ENCODE data around the gene ZNHIT1.
"Not testable (repeated sequence)": the region's sequence is repeated elsewhere in the genome, so short reads cannot be mapped to it uniquely, and the experiment has no call there.

ZNHIT1 gene

DNA sequence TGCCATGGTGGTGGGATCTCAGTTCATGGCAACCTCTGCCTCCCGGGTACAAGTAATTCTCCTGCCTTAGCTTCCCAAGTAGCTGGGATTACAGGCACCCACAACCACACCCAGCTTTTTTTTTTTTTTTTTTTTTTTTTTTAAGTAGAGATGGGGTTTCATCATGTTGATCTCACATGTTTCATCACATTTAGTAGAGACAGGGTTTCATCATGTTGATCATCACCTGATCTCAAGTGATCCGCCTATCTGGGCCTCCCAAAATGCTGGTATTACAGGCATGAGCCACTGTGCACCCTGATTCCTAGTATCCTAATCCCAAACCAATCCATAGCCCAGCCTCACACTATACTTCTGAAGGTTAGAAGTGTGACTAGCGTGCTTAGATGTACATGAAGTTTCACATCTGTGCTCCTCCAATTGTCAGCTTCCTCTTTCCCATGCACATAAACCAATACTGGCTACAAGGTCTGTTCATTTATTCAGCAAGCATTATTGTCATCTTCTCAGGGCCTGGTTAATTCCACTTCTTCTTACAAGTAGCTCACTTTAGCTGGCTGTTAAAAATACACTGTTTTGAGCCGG is 31.0 kb upstream of the ZNHIT1 start:
- TF ChIP-seq, protein P1, sequence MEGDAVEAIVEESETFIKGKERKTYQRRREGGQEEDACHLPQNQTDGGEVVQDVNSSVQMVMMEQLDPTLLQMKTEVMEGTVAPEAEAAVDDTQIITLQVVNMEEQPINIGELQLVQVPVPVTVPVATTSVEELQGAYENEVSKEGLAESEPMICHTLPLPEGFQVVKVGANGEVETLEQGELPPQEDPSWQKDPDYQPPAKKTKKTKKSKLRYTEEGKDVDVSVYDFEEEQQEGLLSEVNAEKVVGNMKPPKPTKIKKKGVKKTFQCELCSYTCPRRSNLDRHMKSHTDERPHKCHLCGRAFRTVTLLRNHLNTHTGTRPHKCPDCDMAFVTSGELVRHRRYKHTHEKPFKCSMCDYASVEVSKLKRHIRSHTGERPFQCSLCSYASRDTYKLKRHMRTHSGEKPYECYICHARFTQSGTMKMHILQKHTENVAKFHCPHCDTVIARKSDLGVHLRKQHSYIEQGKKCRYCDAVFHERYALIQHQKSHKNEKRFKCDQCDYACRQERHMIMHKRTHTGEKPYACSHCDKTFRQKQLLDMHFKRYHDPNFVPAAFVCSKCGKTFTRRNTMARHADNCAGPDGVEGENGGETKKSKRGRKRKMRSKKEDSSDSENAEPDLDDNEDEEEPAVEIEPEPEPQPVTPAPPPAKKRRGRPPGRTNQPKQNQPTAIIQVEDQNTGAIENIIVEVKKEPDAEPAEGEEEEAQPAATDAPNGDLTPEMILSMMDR (IDR thresholded peaks at IDR 0.05; ENCODE audit: extremely low read depth, insufficient read depth, missing control alignments): no peak
- DNase-seq (ENCODE audit: low spot score): no peak

GRCh38 chr7:101189109-101189508 is 28.9 kb upstream of the ZNHIT1 start:
- DNase-seq (ENCODE audit: low spot score): no peak
- TF ChIP-seq, protein P1 (IDR thresholded peaks at IDR 0.05; ENCODE audit: extremely low read depth, insufficient read depth, missing control alignments): no peak
- in situ Hi-C loops (cut with MboI; ENCODE audit: low pct_unique_long_range_greater_than_20kb, low sequenced_read_pairs, unreplicated experiment): no loop called here

More for the DNA sequence above, 31.0 kb upstream of the ZNHIT1 start:
- in situ Hi-C loops (cut with MboI; ENCODE audit: low pct_unique_long_range_greater_than_20kb, low sequenced_read_pairs, unreplicated experiment): no loop called here

DNA sequence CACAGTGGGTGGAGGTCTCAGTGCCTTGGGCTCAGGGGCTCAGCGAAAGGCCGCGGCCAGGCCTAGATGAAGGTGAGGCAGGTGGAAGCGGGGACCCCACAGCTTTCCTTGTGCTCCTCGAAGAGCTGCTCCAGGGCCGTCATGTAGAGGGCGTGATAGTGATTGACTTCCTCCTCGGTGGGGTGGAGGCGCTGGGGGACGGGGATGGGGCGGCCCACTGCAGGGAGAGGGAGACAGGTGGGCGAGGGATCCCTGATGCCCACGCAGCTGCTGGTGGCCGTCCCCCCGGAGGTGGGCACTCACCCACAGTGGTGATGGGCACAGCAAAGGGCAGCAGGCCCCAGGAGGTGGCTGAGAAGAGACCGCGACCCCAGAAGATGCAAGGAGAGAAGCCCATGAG is 22.1 kb upstream of the ZNHIT1 start:
- TF ChIP-seq, protein P1 (IDR thresholded peaks at IDR 0.05; ENCODE audit: extremely low read depth, insufficient read depth, missing control alignments): no peak
- no peak for DNase-seq (ENCODE audit: low spot score)
- in situ Hi-C loops (cut with MboI; ENCODE audit: low pct_unique_long_range_greater_than_20kb, low sequenced_read_pairs, unreplicated experiment): no loop called here

DNA sequence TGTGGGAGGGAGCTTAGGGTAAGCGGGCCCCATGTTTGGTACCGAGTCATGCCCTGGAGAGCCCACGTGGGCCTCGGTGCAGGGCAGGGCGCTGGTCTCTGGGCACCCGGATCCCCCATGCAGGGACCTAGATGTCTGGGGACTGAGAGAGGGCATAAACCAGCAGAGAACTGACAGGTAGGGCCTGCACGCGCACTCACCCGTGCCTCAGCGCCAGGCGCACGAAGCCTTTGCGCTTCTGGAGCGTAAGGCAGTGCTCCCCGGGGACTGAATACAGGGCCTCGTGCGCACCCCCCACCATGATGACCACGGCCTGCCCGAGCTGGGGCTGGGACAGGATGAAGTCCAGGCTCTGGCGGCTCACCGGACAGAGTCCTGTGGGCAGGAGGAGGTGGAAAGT is 20.0 kb upstream of the ZNHIT1 start:
- DNase-seq (ENCODE audit: low spot score): no peak
- TF ChIP-seq, protein P1 (IDR thresholded peaks at IDR 0.05; ENCODE audit: extremely low read depth, insufficient read depth, missing control alignments): no peak
- in situ Hi-C loops (cut with MboI; ENCODE audit: low pct_unique_long_range_greater_than_20kb, low sequenced_read_pairs, unreplicated experiment): no loop called here

GRCh38 chr7:101198476-101198875 is 19.5 kb upstream of the ZNHIT1 start:
- in situ Hi-C loops (cut with MboI; ENCODE audit: low pct_unique_long_range_greater_than_20kb, low sequenced_read_pairs, unreplicated experiment): no loop called here
- TF ChIP-seq, protein P1 (IDR thresholded peaks at IDR 0.05; ENCODE audit: extremely low read depth, insufficient read depth, missing control alignments): no peak
- DNase-seq (ENCODE audit: low spot score): no peak

DNA sequence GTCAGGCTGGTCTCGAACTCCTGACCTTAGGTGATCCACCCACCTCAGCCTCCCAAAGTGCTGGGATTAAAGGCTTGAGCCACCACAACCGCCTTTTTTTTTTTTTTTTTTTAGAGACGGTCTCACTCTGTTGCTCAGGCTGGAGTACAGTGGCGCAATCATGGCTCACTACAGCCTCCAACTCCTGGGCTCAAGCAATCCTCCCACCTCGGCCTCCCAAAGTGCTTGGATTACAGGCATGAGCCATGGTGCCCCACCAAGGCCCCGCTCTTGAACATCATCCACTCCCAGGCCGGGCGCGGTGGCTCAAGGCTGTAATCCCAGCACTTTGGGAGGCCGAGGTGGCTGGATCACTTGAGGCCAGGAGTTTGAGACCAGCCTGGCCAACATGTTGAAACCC is 18.4 kb upstream of the ZNHIT1 start:
- in situ Hi-C loops (cut with MboI; ENCODE audit: low pct_unique_long_range_greater_than_20kb, low sequenced_read_pairs, unreplicated experiment); DNase-seq (ENCODE audit: low spot score): not testable (repeated sequence)

- in situ Hi-C loops (cut with MboI; ENCODE audit: low pct_unique_long_range_greater_than_20kb, low sequenced_read_pairs, unreplicated experiment): no loop called here
- no peak for DNase-seq (ENCODE audit: low spot score)
- TF ChIP-seq, protein P1 (IDR thresholded peaks at IDR 0.05; ENCODE audit: extremely low read depth, insufficient read depth, missing control alignments): no peak
Measured at GRCh38 chr7:101200504-101200861, 17.5 kb upstream of the ZNHIT1 start.
